Dermis microvascular lymphatic vessel endothelial cell (primary cell): ENCODE data around the gene HPN. TPM values are rescaled to one million over a fixed set of nuclear protein-coding genes. Genes with fewer than 3 reads are reported as not detected.
A peak's percentile ranks its signal among the peaks of the same experiment; 100 is the strongest.
"Not testable (repeated sequence)": the region's sequence is repeated elsewhere in the genome, so short reads cannot be mapped to it uniquely, and the experiment has no call there.

ENCODE experiments used
- DNase-seq, 2 donors: peaks; one replicate each; pipeline versions ENCODE4 v3.0.0 to v3.0.0-alpha.2; 2010; ENCODE audit warnings: low read depth in 2 of 2
- total RNA-seq: library from RNA; depleted of rRNA; stranded (reverse); fragments of >200 nt; gene quantifications from 2 replicates; pipeline ENCODE4 v1.2.1, GENCODE V29; 2014

HPN gene
- total RNA-seq, 1 donor from 2014 or later, result not detected

- DNase-seq, result not testable (repeated sequence)
Observed at GRCh38 chr19:35101949-35102348, 60.4 kb downstream of the HPN start.

DNA sequence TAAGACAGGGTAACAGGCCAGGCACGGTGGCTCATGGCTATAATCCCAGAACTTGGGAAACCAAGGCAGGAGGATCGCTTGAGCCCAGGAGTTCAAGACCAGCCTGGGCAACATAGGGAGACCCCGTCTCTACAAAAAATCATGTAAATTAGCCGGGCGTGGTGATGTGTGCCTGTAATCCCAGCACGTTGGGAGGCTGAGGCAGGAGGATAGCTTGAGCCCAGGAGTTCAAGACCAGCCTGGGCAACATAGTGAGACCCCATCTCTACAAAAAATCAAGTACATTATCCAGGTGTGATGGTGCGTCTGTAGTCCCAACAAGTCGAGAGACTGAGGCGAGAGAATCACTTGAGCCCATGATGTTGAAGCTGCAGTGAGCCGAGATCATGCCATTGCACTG is 62.1 kb downstream of the HPN start:
- not testable (repeated sequence) for DNase-seq

GRCh38 chr19:35104361-35104760 is 62.8 kb downstream of the HPN start:
- DNase-seq, result no peak

GRCh38 chr19:35105047-35105410 is 63.5 kb downstream of the HPN start:
- DNase-seq, result no peak

GRCh38 chr19:35105411-35106290 is 64.1 kb downstream of the HPN start:
- no peak for DNase-seq

GRCh38 chr19:35106291-35106583 is 64.7 kb downstream of the HPN start:
- no peak for DNase-seq

GRCh38 chr19:35106898-35107541 is 65.5 kb downstream of the HPN start:
- DNase-seq, result no peak

DNA sequence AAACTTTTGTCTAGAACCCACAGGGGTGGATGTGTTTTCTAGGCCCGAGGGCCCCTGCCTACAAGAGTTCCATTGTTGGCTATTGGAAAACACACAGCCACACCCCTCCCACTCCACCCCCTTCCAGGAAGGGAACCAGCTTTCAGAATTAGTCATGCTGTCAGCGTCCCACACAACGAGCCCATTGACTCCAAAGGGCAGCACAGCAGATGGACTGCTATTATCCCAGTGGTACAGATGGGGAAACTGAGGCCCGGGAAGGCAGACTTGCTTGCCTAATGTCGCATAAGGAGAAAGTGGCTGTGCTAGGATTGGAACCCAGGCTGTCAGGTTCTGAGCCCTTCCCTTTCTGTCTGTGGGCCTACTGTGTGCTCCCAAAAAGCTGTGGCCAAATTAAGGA is 66.0 kb downstream of the HPN start:
- no peak for DNase-seq

- DNase-seq, result no peak
Observed at GRCh38 chr19:35108730-35109129, 67.2 kb downstream of the HPN start.

- no peak for DNase-seq
Observed at GRCh38 chr19:35109395-35110112, 68.0 kb downstream of the HPN start.

GRCh38 chr19:35110974-35111373 is 69.5 kb downstream of the HPN start:
- no peak for DNase-seq

GRCh38 chr19:35112995-35113688 is 71.6 kb downstream of the HPN start:
- no peak for DNase-seq

DNA sequence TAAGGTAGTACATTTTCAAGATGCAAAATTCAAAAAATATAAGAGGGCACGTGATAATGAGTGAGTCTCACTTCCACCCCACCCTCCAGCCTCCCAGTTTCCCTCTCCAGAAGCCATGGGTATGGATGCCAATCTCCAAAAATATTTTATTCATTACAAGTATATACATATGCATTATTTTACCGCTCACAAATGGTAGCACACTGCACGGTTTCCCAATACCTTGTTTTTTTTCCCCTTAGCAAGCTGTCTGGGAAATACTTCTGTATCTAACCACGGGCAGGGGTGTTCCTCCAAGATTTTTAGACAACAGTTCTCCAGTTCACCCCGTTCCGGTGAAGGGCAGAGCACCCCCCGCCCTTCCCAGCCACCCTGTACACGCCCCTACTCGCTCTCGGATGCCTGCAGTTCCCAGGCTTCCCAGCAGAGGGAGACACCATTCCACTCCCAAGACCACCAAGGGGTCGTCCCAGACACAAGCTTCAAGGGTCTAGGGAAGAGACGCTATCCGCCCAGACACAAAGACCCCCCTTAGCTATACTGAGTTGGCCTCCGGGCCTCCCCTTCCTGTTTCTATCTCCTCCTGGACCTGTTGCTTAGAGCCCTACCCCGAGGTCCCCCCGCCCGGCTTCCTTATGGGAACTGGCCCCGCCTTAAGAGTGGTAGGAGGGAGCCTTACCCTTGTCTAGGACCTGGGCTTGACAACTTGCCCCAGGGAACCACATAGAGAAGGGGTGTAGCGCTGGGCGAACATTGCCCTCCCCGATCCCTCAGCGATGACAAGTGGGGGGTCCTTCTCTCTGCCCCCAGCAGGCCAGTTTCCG is 73.0 kb downstream of the HPN start:
- peak in 1 of 2 donors; percentile 52 for DNase-seq

DNA sequence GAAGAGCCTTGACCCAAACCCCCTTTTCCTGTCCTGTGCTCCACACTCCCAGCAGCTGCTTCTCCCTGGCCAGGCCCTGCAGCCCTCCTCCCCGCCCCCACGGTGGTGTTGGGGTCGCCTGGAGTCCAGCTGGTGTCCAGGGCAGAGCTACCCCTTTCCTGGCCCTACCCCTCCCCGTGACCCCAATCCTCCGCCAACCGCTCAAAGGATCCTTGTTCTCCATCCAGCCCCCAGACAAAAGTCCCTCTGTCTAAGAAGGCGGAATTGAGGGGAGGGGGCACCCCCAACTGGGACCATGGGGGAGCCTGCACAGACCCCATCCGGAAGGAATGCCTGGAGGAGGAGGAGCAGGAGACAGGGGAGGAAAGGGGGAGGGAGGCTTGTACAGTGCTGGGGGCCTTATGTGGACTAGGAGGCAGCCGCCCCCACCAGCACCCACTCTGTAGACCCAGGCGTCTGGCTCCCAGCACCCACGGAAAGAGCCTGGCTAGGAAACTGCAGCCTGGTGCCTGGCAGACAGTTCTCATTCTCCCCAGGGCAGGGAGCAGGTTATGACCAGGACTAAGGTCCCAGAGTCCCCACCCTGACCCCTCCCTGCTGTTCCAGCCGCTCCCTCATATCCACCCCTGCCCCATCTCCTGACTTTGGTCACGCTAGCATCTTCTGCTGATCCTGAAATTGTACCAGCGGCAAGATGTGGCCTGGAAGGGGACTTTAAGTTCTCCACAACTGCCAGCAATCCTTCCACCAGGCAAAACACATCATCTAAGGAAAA is 73.8 kb downstream of the HPN start, which contains the start of gene FXYD3:
FXYD3 (plus strand) TSS at position 647 of the 775 bp plus-strand sequence. CDS start 3,554 bp downstream, outside the sequence.
- no peak for DNase-seq

Other genes starting within 250 kb of the HPN start
- 4.1 and 5.4 TPM in 2 replicates for gene ZNF30, start 114.8 kb upstream of the HPN start, total RNA-seq
- gene ZNF792, start 77.5 kb upstream of the HPN start, total RNA-seq, result 25.9 and 44.5 TPM in 2 replicates
- gene GRAMD1A, start 41.4 kb upstream of the HPN start, total RNA-seq, result 21.1 and 42.1 TPM in 2 replicates
- 5.0 and 5.2 TPM in 2 replicates for gene SCN1B, start 11.3 kb upstream of the HPN start, total RNA-seq
- gene FXYD3, start 74.1 kb downstream of the HPN start, total RNA-seq, result not detected in 2 replicates
- not detected in 2 replicates for gene LGI4, start 93.3 kb downstream of the HPN start, total RNA-seq
- gene FXYD1, start 97.1 kb downstream of the HPN start, total RNA-seq, result not detected in 2 replicates
- gene FXYD7, start 101.5 kb downstream of the HPN start, total RNA-seq, result not detected in 2 replicates
- gene FXYD5, start 113.0 kb downstream of the HPN start, total RNA-seq, result 17.1 and 22.4 TPM in 2 replicates
- gene FAM187B, start 187.0 kb downstream of the HPN start, total RNA-seq, result not detected in 2 replicates
- gene LSR, start 207.3 kb downstream of the HPN start, total RNA-seq, result 0.25 and 0.26 TPM in 2 replicates
- 32.6 and 51.1 TPM in 2 replicates for gene USF2, start 227.2 kb downstream of the HPN start, total RNA-seq
- gene HAMP, start 240.8 kb downstream of the HPN start, total RNA-seq, result under 0.01 and 0.26 TPM in 2 replicates